Vagina (tissue), 2 donors: Measurements from ENCODE around the gene CIITA. TPM values are rescaled to one million over a fixed set of nuclear protein-coding genes. Genes with fewer than 3 reads are reported as not detected.
"Not testable (repeated sequence)": the region's sequence is repeated elsewhere in the genome, so short reads cannot be mapped to it uniquely, and the experiment has no call there.

Experiments
- DNase-seq, 2 donors: peaks; one replicate each; pipeline ENCODE4 v3.0.0-alpha.2; 2017; ENCODE audit errors: extremely low spot score in 2 of 2
- H3K27ac ChIP-seq: fragments of 200-600 bp; sonication (generic); one replicate; pipeline ENCODE4 v1.5.1; 2019
- H3K27me3 ChIP-seq: fragments of 200-600 bp; sonication (generic); one replicate; pipeline ENCODE4 v1.5.1; 2019
- H3K36me3 ChIP-seq, 2 donors: fragments of 200-600 bp; sonication (generic); one replicate each; pipeline ENCODE4 v1.5.1; 2017 to 2019
- H3K4me1 ChIP-seq: fragments of 200-600 bp; sonication (generic); one replicate; pipeline ENCODE4 v1.5.1; 2019
- H3K4me3 ChIP-seq, 2 donors: fragments of 200-600 bp; sonication (generic); 1 replicate in 1 of 2; 2 replicates in 1 of 2; pipeline ENCODE4 v1.5.1; 2016 to 2019
- H3K9me3 ChIP-seq: fragments of 200-600 bp; sonication (generic); one replicate; pipeline ENCODE4 v1.5.1; 2019
- CTCF ChIP-seq, 3 experiments: fragments of 450-650 bp in 2 of 3; fragments of 200-600 bp in 1 of 3; sonication (generic) in 1 of 3; IDR thresholded peaks; one replicate each; pipeline ENCODE4 v1.5.1; 2017 to 2019; ENCODE audit warnings: antibody characterized with exemption in 3 of 3, mild to moderate bottlenecking in 2 of 3, moderate library complexity in 2 of 3
- POLR2A ChIP-seq, 2 donors: fragments of 450-650 bp; IDR thresholded peaks; one replicate each; pipeline ENCODE4 v1.6.1; 2017; ENCODE audit warnings: antibody characterized with exemption in 2 of 2, mild to moderate bottlenecking in 2 of 2, moderate library complexity in 2 of 2
- POLR2AphosphoS5 ChIP-seq, 2 donors: sonication (generic); formaldehyde crosslinking; IDR thresholded peaks; one replicate each; pipeline ENCODE4 v1.9.0; 2017; ENCODE audit warnings: antibody characterized with exemption in 2 of 2, mild to moderate bottlenecking in 2 of 2, low read depth in 1 of 2; ENCODE audit not compliant: insufficient read depth in 1 of 2
- intact Hi-C: fragments of 100-400 bp; cut with DNase I; formaldehyde crosslinking; loops from one replicate; pipeline ENCODE4 v1.15.1; 2023
- total RNA-seq: library from RNA; depleted of rRNA; stranded (reverse); fragments of >200 nt; gene quantifications from one replicate; pipeline ENCODE4 v1.2.3, GENCODE V29; 2016

CIITA gene
- total RNA-seq, 1 donor from 2014 or later = 16.7 TPM

GRCh38 chr16:10939649-10940234, 62.7 kb downstream of the CIITA start:
- Histone ChIP-seq H3K4me1 (peaks cover 85% of the 10 kb centered on the region), H3K9me3 (no peaks in the 10 kb centered on the region), H3K27me3 (no peaks in the 10 kb centered on the region), H3K36me3 (no peaks in the 10 kb centered on the region), H3K4me3 (peak overlapping the region; percentile 80), H3K27ac (peak overlapping the region; percentile 83)
- intact Hi-C loops = loop anchor here (5.0 kb wide), 1 partner anchor 202 kb away; no protein-coding TSS in a partner anchor
- DNase-seq = no peak
- TF ChIP-seq POLR2AphosphoS5 (IDR thresholded peaks at IDR 0.05; ENCODE audit: insufficient read depth in 1 of 2, low read depth in 1 of 2) (no peak), CTCF (IDR thresholded peaks at IDR 0.05) (no peak), POLR2A (IDR thresholded peaks at IDR 0.05) (no peak)

- peaks cover 84% of the 10 kb centered on the region for H3K4me1 ChIP-seq
Observed at GRCh38 chr16:10940501-10941079, 63.6 kb downstream of the CIITA start.

DNA sequence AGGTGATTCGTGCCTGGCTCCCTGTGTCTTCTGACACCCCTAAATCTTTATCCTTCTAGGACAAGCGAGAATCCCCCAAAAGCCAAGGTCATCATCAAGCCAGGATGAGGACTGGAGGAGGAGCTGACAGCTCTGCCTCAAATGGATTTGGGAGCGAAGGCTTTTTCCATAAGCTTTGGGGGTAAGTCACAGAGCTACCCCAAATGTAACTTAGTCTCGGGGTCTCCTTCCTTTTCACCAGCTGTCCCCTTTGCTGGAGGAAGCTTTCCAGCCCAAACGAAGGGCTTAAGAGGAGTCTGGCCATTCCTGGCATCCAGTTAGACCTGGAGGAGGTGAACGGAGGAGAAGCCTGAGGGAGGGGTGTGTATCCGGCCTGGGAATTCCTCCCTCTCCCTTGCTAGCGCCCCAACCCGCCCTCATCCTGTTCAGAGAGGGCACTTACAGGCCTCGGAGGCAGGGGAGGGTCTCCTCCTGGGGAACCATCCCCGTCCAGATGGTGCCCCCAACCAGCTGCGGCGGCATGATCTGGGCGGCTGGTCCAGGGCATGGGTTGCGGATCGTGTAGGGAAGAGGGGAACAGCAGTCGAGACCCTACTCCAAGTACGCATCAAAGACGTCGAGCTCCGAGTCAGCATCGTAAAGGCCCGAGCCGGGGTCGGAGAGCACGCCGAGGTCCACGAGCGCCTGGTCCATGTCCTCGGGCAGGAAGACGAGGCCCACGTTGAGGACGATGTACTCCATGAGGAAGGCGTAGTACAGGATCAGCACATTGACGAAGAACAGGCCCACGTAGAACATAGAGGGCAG, 64.3 kb downstream of the CIITA start:
- TF ChIP-seq POLR2A (IDR thresholded peaks at IDR 0.05) (no peak), POLR2AphosphoS5 (IDR thresholded peaks at IDR 0.05; ENCODE audit: insufficient read depth in 1 of 2, low read depth in 1 of 2) (peak in 1 of 2 donors; percentile 14)
- DNase-seq = no peak
- intact Hi-C loops = no loop called here
- no peaks in the 10 kb centered on the region for H3K36me3 ChIP-seq
- no peaks in the 10 kb centered on the region for H3K27me3 ChIP-seq
- peak overlapping the region; percentile 80 for H3K4me3 ChIP-seq
- H3K4me1 ChIP-seq = peaks cover 84% of the 10 kb centered on the region
- H3K27ac ChIP-seq = peak overlapping the region; percentile 83
- no peaks in the 10 kb centered on the region for H3K9me3 ChIP-seq

More at GRCh38 chr16:10940501-10941079, 63.6 kb downstream of the CIITA start:
- TF ChIP-seq POLR2AphosphoS5 (IDR thresholded peaks at IDR 0.05; ENCODE audit: insufficient read depth in 1 of 2, low read depth in 1 of 2) (peak in 1 of 2 donors; percentile 41), CTCF (IDR thresholded peaks at IDR 0.05) (no peak), POLR2A (IDR thresholded peaks at IDR 0.05) (no peak)
- H3K36me3 ChIP-seq = no peaks in the 10 kb centered on the region
- no peaks in the 10 kb centered on the region for H3K9me3 ChIP-seq
- no peak for DNase-seq
- intact Hi-C loops = no loop called here
- H3K27me3 ChIP-seq = no peaks in the 10 kb centered on the region
- peak overlapping the region; percentile 83 for H3K27ac ChIP-seq
- peak overlapping the region; percentile 80 for H3K4me3 ChIP-seq

DNA sequence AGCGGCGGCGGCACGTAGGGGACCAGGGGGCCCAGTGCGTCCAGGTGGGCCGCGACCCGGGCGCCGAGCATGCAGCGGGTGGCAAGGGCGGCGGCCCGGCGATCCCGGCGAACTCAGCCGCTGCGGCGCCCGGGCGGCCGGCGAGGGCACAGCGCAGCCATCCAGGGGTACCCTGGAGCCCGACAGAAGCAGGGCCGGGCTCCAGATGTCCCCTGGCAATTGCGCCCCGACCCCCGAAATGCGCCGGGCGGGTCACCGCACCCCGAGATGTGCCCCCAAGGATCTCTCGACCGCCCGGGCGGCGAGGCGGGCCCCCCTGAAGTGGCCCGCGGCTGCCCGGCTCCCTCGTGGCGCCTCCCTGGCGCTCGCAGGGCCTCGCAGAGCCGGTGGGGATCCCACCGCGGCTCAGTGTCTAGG, 64.9 kb downstream of the CIITA start:
- DNase-seq, H3K27me3 ChIP-seq, intact Hi-C loops, H3K36me3 ChIP-seq, H3K9me3 ChIP-seq: not testable (repeated sequence)
- H3K4me1 ChIP-seq = peaks cover 84% of the 10 kb centered on the region
- H3K4me3 ChIP-seq = peak overlapping the region; percentile 80
- H3K27ac ChIP-seq = peak overlapping the region; percentile 83

GRCh38 chr16:10942352-10943063, 65.5 kb downstream of the CIITA start, which contains the start of gene DEXI:
Gene DEXI, minus strand, starts transcription at chr16:10942468. Its CDS starts 463 bp downstream, at chr16:10942005.
- Histone ChIP-seq H3K9me3 (no peaks in the 10 kb centered on the region), H3K4me1 (peaks cover 82% of the 10 kb centered on the region), H3K36me3 (no peaks in the 10 kb centered on the region), H3K27ac (peak within 1 kb of the TSS; percentile 83), H3K4me3 (peak within 1 kb of the TSS; percentile 80), H3K27me3 (no peaks in the 10 kb centered on the region)
- TF ChIP-seq POLR2A (IDR thresholded peaks at IDR 0.05) (peak in 1 of 2 donors; percentile 46), CTCF (IDR thresholded peaks at IDR 0.05) (peak in 1 of 3 experiments; percentile 41), POLR2AphosphoS5 (IDR thresholded peaks at IDR 0.05; ENCODE audit: insufficient read depth in 1 of 2, low read depth in 1 of 2) (peak; percentile 43 to 80)
- peak in 1 of 2 donors; percentile 94 for DNase-seq
- intact Hi-C loops = no loop called here
